Epithelial cell of esophagus (primary cell): ENCODE results near the gene ST3GAL6.

Experiments used
- DNase-seq: peaks from one replicate; pipeline ENCODE4 v3.0.0; 2010; ENCODE audit warnings: low read depth
- H3K4me3 ChIP-seq: 2 replicates; pipeline ENCODE4 v1.5.1; 2011; ENCODE audit warnings: mild to moderate bottlenecking, low read length, control low read depth
- CTCF ChIP-seq: IDR thresholded peaks from 2 replicates; pipeline ENCODE4 v1.5.1; 2011; ENCODE audit warnings: low read depth, mild to moderate bottlenecking, low read length, control low read depth, inconsistent platforms; ENCODE audit not compliant: insufficient read depth; ENCODE audit errors: missing control alignments

ST3GAL6 gene

GRCh38 chr3:98726084-98726483 lies 37.1 kb upstream of the ST3GAL6 start:
- DNase-seq = peak; percentile 11
- TF ChIP-seq CTCF = no peak
- no peak overlapping the region for H3K4me3 ChIP-seq

- H3K4me3 ChIP-seq = no peak overlapping the region
- DNase-seq = no peak
- no peak for TF ChIP-seq CTCF
Observed at GRCh38 chr3:98727638-98728037, 35.5 kb upstream of the ST3GAL6 start.

- H3K4me3 ChIP-seq = no peak overlapping the region
- TF ChIP-seq CTCF = no peak
Observed at GRCh38 chr3:98728672-98729071, 34.5 kb upstream of the ST3GAL6 start.

GRCh38 chr3:98730338-98730737 lies 32.8 kb upstream of the ST3GAL6 start:
- peak; percentile 90 for DNase-seq
- no peak for TF ChIP-seq CTCF
- no peak overlapping the region for H3K4me3 ChIP-seq

More at GRCh38 chr3:98728672-98729071, 34.5 kb upstream of the ST3GAL6 start:
- DNase-seq = no peak

- DNase-seq = no peak
- TF ChIP-seq CTCF = no peak
- no peak overlapping the region for H3K4me3 ChIP-seq
Observed at GRCh38 chr3:98730886-98731537, 32.1 kb upstream of the ST3GAL6 start.

- DNase-seq = no peak
- peak overlapping the region; percentile 58 for H3K4me3 ChIP-seq
- TF ChIP-seq CTCF = no peak
Observed at GRCh38 chr3:98731720-98732285, 31.3 kb upstream of the ST3GAL6 start.

- DNase-seq = peak; percentile 52
- peak overlapping the region; percentile 58 for H3K4me3 ChIP-seq
- no peak for TF ChIP-seq CTCF
Observed at GRCh38 chr3:98732286-98733052, 30.7 kb upstream of the ST3GAL6 start.
